Measurements from ENCODE around the gene SORCS2. TPM values are rescaled to one million over a fixed set of nuclear protein-coding genes. Genes with fewer than 3 reads are reported as not detected.
"Not testable (repeated sequence)": the region's sequence is repeated elsewhere in the genome, so short reads cannot be mapped to it uniquely, and the experiment has no call there.

SORCS2 gene
- polyA plus RNA-seq, 4 donors = 5.8 to 64.8 (median 8.9) TPM

DNA sequence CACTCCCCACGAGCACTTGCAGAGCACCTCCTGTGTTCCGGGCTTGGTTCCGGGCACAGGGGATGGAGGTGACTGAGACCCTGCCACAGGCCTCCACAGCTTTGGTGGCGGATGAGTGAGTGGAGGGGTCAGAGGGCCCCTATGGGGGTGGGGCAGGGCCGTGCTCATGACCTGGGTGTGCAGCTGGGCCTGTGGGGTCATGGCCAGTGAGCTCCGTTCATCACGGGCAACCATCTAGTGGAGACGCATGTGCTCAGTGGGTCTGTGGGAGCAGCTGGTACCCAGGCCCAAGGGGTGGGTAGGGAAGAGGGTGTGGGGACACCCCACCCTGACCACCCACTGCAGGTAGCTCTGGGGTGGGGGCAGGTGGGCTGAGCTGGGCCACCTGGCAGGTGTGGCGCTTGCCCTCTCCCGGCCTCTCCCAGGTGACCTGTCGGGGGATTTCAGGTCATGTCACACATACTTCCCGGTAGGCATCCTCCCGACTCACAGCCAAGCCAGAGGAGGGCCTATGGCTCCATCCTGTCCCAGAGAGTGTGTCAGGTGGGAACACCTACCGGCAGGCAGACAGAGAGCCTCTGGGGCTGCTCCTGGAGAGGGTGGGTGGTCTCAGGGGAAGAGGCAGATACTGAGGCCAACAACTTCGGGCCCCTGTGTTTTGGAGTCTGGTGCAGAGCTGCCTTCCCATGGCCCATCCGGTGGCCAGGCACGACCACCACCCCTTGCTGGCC, 238.8 kb downstream of the SORCS2 start:
- no peak for DNase-seq (ENCODE audit: low read depth in 4 of 4, low spot score in 3 of 4)

DNA sequence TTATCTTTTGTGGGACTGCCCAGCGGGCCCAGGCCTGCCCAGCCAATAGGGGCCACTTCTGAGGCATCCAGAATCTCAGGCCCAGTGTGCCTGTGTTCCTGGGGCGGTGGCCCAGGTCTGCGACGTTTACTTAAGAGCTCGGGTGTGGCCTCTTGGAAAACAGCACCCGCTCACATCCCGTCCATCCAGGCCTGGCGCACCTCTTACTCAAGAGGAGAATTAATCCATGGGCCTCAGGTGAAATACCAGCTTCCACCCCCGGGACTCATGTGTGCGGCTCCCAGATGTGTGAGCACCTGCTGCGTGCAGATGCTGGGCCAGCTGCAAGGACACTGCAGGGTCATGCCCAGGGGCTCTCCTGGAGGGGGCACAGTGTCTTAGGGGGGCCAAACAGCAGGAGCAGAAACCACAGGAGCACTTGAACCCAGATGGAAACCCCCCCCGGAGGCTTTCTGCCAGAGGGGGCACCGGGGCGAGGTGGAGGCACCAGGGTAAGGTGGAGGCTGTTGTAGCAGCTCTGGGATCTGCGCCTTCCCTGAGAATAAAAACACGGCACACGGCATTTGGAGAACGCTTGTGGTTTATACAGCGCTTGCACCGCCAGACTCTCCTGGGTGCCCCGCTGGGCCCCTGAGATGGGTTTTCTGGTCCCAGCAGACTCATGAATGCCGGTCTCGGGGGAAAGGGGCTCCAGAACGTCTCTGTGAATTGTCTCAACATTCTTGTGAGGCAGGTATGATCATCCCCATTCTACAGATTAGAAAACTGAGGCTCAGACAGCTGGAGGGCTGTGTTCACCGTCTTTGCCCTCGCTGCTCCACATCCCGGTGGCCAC, 239.6 kb downstream of the SORCS2 start:
- no peak for DNase-seq (ENCODE audit: low read depth in 4 of 4, low spot score in 3 of 4)

DNA sequence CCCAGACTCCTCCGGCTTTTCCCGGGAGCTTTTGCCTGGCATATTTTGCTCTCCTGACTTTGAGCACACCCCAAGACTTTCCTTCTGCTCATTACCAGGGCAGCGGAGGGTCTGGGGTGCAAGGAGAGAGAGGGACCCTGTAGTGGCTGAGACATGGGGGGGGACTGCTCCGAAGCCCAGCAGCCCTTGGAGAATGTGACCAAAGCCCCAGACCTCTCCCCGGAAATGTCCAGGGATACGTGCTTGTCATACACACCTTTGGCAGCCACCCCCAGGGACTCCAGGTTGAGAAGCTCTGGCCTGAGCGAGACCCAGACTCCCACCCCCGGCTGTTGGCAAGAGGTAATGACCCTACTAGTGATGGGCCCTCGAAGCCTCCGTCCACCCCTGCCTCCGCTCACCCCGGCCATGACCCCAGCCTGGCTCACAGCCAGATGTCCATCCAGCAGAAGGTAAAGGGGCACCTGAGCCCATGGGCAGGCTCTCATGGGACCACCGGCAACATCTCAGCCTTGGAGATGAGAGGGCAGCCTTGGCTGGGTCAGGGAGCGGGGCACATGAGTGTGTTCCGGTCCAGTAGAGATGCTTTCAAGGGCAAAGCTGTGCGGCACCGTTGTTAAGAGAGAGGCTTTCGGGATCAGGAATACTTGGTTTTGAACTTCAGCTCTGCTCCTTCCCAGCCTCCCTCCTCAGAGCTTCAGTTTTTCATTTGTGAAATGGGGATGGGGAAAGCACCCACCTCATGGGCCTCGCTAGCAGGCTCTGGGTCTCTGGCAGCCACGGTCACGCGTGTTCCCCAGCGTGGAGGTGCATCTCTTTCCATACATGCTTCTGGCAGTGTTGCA, 240.4 kb downstream of the SORCS2 start:
- no peak for DNase-seq (ENCODE audit: low read depth in 4 of 4, low spot score in 3 of 4)

DNA sequence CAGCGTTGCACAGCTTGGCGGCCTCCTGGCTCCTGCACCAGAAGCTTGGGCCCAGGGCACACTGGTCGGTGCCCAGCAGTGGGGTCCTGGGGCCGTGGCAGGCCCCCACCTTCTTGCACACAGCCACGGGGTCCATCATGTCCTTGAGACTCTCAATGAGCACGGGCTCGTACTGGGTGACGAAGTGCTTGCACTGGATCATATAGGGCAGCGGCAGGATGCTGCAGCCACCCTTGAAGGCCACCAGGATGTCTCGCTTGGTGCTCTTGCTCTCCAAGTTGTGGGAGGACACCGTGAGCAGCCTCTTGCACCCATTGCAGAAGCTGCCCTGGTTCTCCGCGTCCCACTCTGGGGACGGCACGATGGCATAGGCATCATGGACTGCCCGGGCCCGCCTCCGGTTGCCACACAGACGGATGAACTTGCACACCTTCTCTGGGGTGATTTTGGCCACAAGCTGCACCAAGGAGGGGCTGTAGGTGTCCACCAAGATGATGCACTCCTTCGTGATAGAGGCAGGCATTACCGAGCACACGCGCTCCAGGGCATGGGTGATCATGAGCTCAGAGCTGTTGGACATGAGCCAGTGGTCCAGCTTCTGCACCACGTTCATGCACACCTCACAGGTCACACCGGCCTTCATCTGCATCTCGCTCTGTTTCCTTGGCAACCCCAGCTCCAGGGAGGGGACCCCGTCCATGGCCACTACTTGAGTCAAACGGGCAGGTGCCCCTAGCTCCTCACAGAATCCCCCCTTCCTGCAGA, 241.2 kb downstream of the SORCS2 start:
- no peak for DNase-seq (ENCODE audit: low read depth in 4 of 4, low spot score in 3 of 4)

DNA sequence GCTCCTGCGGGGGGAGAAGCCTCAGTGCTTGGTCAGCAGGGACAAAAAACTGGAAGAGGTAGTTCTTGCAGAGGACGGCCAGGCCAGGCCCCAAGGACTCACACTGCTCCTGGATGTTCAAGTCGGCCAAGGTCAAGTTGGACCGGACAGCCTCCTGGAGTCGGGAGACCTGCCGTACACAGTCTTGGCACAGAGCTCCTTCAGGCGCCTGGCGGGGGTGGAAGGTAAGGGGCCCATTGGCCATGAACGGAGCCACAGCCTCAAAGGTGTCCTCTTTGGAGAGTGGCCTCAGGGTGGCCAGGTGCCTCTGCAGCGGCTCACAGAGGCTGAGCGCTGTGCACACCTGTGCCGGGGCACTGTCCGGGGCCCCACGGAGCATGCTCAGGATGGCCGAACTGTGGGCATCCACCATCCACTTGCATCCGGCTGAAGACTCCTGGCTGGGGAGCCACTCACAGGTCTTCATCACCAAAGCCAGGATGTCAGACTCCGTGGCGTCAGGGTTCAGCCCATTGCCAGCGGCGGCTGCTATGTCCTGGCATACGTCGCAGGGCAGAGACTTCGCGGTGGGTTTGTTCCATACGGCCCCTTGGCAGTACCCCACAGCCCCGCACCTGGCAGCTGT, 241.9 kb downstream of the SORCS2 start:
- DNase-seq (ENCODE audit: low read depth in 4 of 4, low spot score in 3 of 4) = no peak

DNA sequence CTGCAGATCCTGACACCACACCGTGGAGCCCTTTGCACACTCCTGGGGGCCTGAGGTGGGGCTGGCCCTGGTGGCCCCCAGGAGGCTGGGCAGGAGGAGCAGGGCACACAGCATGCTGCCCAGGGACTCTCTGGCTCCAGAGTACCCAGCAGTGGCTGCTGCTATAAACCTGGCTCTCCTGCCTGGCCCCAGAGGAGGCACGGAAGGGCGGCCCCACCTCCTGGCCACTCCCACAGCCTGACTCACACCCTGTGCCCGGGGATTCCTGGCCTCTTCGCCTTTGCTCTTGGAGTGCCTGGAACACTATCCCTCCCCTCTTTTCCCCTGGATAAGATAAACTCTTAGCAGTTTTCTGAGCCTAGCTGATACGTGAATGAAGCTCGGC, 242.4 kb downstream of the SORCS2 start, which contains the start of gene PSAPL1:
Gene PSAPL1 (minus strand): TSS at position 165 of the 385 bp plus-strand sequence. CDS start 51 bp downstream, at position 114.
- DNase-seq (ENCODE audit: low read depth in 4 of 4, low spot score in 3 of 4) = no peak

DNA sequence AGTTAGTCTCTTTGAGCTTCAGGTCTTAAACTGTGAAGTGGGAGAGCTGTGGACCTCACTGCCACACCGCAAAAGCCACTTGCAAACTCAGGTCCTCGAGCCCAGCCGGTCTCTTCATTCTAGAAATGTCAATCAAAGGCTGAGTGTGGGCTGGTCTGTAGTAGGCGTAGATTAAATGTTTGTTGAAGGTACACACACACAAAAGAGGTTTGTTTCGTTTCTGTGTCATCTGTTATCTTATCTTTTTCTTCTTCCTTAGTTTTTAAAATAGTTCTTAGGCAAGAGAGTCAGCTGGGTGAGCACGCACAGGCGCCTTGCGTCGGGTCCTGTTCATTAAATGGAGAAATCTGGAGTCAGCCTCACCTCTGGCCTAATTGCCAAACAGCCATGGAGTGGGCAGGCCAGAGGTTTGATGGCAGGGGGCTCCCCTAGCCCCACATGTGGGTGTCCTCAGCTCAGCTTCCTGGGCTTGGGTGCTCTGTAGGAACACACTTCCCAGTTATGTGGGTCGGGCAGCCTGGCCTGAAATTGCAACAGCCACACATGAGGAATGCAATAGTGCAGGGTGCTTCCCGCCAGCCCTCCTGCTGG, 243.2 kb downstream of the SORCS2 start:
- DNase-seq (ENCODE audit: low read depth in 4 of 4, low spot score in 3 of 4) = no peak

DNA sequence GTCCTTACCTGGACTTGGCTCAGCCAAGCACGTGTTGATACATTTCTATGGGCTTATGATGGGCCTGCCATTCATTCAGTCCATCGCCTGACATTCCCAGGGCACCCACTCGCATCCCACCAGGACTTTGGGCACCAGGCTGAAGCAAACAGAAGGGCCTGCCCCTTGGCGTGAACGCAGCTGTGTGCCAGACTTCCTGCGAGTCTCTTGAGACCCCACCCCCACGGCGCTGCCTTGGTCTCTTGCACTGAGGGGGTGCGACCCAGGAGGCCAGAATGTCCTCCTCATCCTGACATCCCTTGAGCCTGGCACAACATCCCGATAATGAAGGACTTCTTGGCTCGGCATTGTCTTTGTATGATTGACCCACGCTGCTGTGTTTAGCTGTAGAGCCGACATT, 243.9 kb downstream of the SORCS2 start:
- DNase-seq (ENCODE audit: low read depth in 4 of 4, low spot score in 3 of 4) = no peak

DNA sequence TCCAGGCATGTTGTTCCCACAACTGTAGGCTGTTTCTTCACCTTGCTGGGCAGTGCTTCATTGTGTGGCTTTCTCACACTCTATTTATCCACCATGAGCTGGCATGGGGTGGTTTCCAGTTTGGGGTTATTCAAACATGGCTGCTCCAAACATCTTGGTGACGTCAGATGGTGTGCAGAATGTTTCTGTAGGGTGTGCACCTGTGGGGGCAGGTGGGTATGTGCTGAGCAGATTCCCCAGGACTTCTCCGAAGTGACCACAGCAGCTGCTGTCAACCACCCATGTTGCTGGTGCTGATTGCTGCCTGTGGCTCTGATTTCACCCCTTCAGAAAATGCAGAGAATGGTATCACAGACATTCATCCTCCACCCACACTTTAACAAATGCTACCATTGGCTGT, 247.4 kb downstream of the SORCS2 start:
- DNase-seq (ENCODE audit: low read depth in 4 of 4, low spot score in 3 of 4) = no peak

DNA sequence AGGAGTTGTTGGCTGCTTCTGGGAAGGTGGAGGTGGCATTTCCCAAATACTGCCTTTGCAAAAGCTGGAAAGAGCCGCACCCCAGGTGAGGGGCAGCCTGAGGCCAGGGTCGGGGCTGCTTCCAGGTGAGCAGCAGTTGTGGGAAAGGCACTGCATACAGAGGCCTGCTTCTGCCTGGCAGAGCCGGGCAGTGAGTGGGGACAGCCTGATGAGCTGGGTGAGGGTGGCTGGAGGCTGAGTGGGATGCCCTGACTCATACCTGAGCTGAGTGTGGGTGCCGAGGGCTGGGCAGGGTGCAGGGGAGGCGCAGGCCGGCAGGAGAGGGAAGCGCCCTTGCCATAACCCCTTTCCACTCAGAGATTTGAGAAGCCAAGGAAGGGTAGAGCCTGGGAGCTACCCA, 248.9 kb downstream of the SORCS2 start:
- DNase-seq (ENCODE audit: low read depth in 4 of 4, low spot score in 3 of 4) = no peak

DNA sequence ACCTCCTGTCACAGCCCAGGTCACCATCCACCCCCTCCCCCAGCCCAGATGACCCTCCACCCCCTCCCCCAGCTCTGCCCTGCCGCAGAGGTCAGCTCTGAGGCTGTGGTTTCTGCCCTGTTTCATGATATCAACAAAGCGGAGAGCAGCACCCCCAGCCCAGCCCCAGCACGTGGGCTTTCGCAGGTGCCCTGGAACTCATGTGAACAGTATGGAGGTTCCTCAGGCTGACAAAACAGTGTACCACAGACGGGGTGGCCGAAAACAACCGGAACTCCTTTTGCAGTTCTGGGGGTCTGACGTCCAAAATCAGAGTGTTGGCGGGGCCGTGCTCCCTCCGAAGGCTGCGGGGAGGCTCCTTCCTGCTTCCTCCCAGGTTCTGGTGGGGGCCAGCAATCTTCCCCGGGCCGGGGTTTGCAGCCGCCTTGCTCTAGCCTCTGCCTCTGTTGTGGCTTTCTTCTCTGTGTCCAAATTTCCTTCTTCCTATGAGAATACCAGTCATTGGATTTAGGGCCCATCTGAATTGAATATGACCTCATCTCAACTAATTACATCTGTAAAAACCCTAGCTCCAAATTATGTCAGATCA, 250.3 kb downstream of the SORCS2 start:
- no peak for DNase-seq (ENCODE audit: low read depth in 4 of 4, low spot score in 3 of 4)

DNA sequence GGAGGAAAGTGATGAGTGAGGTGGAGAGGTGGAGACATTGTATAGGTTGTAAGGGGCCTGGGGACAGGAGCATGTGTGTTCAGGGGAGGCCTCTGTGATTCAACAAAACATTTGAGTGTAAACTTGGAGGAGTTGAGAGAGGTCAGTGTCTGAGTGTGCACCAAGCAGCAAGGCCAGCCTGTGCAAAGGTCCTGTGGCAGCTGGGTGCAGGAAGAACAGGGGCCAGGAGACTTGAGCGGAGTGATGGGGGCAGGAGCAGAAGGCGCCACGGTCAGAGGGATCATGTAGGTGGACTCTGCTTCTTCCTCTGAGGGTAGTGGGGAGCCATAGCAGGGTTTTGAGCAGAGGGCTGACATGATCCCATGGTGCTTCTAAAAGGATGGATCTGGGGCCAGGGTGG, 252.0 kb downstream of the SORCS2 start:
- no peak for DNase-seq (ENCODE audit: low read depth in 4 of 4, low spot score in 3 of 4)

DNA sequence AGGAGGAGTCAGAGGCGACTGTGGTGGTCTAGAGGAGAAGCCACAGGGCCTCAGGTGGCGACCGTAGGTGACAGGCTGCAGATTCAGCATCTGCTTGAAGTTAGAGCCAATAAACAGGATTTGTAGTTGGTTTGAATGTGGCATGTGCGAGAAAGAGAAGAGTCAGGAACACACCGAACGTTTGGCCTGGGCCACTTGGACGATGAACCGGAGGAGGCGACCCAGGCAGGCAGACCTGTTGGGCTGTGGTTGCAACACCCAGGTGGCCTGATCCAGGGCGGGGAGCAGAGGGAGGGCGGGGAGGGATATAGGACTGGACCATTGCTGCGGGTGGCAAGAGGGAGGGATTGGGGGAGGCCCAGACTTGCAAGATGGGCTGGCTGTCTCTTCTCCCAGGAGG, 252.4 kb downstream of the SORCS2 start:
- no peak for DNase-seq (ENCODE audit: low read depth in 4 of 4, low spot score in 3 of 4)

DNA sequence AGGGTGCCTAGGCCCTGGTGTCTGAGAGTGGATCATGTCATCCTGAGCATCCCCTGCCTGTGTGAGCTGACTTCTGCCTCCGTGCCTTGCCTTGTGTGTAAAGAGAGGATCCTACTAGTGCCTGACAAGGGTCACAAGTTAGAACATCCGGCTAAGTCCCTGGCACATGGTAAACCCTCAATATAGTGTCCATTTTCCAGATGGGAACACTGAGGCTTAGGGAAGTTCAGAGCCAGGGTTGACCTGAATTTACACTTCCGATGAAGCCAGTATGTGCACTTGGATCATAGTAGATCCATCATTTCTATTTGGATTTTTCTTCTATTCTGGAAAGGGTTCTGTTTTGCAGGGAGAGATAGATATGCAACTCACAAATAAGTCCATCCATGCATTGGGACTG, 254.9 kb downstream of the SORCS2 start:
- DNase-seq (ENCODE audit: low read depth in 4 of 4, low spot score in 3 of 4) = no peak

DNA sequence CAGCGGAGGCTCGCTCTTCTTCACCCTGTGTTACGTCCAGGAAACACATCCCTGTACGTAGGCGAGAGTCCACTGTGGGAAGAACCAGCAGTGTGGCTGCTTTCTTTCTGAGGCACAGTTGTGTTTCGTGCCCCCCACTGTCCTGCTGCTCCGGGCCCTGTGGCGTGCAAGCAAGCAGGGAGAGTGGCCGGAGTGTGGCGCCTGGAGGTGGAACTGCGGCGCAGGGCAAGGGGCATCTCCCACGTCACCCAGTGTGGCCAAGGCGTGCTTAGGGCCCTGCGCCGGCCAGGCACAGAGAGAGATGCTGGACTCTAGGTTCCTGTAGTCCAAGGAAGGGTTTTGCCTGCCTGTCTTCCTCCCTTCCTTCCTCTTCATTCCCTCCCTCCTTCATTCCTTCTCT, 255.7 kb downstream of the SORCS2 start:
- no peak for DNase-seq (ENCODE audit: low read depth in 4 of 4, low spot score in 3 of 4)

DNA sequence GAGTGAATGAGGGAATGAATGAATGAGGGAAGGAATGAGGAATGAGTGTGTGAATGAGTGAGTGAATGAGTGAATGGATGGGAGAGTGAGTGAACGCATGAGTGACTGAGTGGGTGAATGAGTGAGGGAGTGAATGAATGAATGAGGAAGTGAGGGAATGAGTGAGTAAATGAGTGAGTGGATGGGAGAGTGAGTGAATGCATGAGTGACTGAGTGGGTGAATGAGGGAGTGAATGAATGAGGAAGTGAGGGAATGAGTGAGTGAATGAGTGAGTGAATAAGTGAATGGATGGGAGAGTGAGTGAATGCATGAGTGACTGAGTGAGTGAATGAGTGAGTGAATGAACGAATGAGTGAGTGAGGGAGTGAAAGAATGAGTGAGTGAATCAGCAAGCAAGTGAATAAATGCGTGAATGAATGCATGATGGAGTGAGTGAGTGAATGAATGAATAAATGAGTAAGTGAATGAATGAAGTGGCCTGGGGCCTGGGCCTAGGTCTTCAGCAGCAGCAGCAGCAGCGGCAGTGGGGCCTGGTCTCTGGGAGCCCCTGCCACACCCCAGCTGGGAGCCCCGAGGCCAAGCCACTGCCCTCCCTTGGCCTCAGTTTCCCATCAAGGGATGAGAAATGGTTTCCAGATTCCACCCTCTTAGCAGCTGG, 258.6 kb downstream of the SORCS2 start:
- DNase-seq (ENCODE audit: low read depth in 4 of 4, low spot score in 3 of 4) = no peak

DNA sequence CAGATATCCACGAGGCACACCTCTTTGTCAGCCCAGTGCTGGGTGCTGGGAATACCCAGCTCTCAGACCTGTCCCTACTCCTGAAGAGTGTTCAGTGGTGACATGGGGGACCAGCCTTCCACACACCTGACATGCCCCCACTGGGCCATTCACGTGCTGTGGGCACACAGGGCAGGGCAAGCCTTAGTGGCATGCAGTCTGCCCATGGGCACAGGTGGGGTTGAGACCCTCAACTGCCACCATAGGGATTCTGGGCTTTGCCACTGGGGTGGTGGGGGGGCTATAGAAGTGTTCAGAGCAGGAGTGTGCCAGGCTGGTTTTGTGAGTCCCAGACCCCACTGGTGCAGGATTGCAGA, 259.1 kb downstream of the SORCS2 start:
- DNase-seq (ENCODE audit: low read depth in 4 of 4, low spot score in 3 of 4) = no peak

DNA sequence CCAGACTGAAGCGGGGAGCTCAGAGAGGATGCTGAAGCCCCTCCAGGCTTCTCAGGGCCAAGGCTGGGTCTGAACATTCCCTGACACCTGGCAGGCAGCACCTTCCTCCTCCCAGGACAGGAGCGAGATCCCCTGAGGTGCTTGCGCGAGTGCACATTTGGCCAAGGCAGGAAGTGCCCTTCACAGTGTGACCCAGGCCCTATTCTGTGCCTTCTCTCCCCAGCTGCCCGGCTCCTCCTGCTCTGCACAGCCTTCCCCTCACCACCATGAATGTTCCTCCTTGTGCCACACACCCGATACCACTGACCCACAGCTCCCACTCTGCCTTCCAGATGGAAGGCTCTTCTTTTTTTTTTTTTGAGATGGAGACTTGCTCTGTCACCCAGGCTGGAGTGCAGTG, 259.5 kb downstream of the SORCS2 start:
- DNase-seq (ENCODE audit: low read depth in 4 of 4, low spot score in 3 of 4) = no peak

DNA sequence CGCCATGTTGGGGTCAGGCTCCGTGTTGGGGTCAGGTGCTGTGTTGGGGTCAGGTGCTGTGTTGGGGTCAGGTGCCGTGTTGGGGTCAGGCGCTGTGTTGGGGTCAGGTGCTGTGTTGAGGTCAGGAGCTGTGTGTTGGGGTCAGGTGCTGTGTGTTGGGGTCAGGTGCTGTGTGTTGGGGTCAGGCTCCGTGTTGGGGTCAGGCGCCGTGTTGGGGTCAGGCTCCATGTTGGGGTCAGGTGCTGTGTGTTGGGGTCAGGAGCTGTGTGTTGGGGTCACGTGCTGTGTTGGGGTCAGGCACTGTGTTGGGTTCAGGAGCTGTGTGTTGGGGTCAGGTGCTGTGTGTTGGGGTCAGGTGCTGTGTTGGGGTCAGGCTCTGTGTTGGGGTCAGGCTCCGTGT, 260.5 kb downstream of the SORCS2 start:
- not testable (repeated sequence) for DNase-seq (ENCODE audit: low read depth in 4 of 4, low spot score in 3 of 4)
